ENCODE measurements around the gene KRTAP20-2.

- TF ChIP-seq CTCF (IDR thresholded peaks at IDR 0.05) (no peak), EZH2 (IDR thresholded peaks at IDR 0.05; ENCODE audit: borderline replicate concordance, insufficient read depth, low read depth, low read length, poor library complexity, severe bottlenecking) (no peak)
Observed at GRCh38 chr21:30605968-30606367, 29.0 kb upstream of the KRTAP20-2 start.
